Endothelial cell of umbilical vein (primary cell): ENCODE data around the gene ST6GALNAC3. TPM values are rescaled to one million over a fixed set of nuclear protein-coding genes. Genes with fewer than 3 reads are reported as not detected.

Experiments
- BruUV-seq: library from RNA; stranded (reverse); fragments of 400-500 nt; replicated peaks from 2 replicates; lab custom pipeline; 2021; lab: Mats Ljungman, UMichigan
- CTCF ChIA-PET: fragments of 300-600, 350-600 bp; sonication (Branson Sonifier 250); formaldehyde crosslinking; loops from one replicate; lab custom pipeline; 2021; ENCODE audit warnings: antibody characterized with exemption, inconsistent platforms; lab: Charles Lee
- POLR2A ChIA-PET: fragments of 300-600, 350-600 bp; sonication (Branson Sonifier 250); formaldehyde crosslinking; loops from one replicate; lab custom pipeline; 2021; ENCODE audit warnings: antibody characterized with exemption, inconsistent platforms; lab: Charles Lee
- DNase-seq: peaks from one replicate; pipeline ENCODE4 v3.0.0-alpha.2; 2011; ENCODE audit warnings: low read depth, low spot score
- FAIRE-seq: peaks from 2 replicates; lab custom pipeline; 2011; peaks lifted over from hg19 to GRCh38; lab: Jason Lieb, UNC
- H2AFZ ChIP-seq: 2 replicates; pipeline ENCODE4 v1.6.0; 2012; ENCODE audit warnings: low read depth, low read length, control low read depth, inconsistent platforms
- H3K27ac ChIP-seq: 2 replicates; pipeline ENCODE4 v1.5.1; 2011; ENCODE audit warnings: low read depth, mild to moderate bottlenecking, control low read depth, low read length, moderate library complexity; ENCODE audit not compliant: insufficient read depth
- H3K27me3 ChIP-seq, 2 experiments: 2 replicates each; pipeline versions ENCODE4 v1.6.0 to v1.6.1; 2011; ENCODE audit warnings: low read length in 2 of 2, mixed read lengths in 1 of 2; ENCODE audit not compliant: control insufficient read depth in 2 of 2, insufficient read depth in 2 of 2
- H3K36me3 ChIP-seq, 2 experiments: 2 replicates in 1 of 2; 3 replicates in 1 of 2; pipeline ENCODE4 v1.5.1; 2011; ENCODE audit warnings: low read length in 2 of 2, mild to moderate bottlenecking in 1 of 2, moderate library complexity in 1 of 2; ENCODE audit not compliant: control insufficient read depth in 2 of 2, insufficient read depth in 2 of 2; ENCODE audit errors: extremely low read depth in 1 of 2
- H3K4me1 ChIP-seq: 3 replicates; pipeline ENCODE4 v1.5.1; 2011; ENCODE audit warnings: mild to moderate bottlenecking, low read length; ENCODE audit not compliant: control insufficient read depth, insufficient read depth; ENCODE audit errors: extremely low read depth
- H3K4me2 ChIP-seq: 2 replicates; pipeline ENCODE4 v1.6.1; 2011; ENCODE audit warnings: low read length, control low read depth, mixed read lengths; ENCODE audit not compliant: insufficient read depth
- H3K4me3 ChIP-seq, 3 experiments: fragments of 200-600 bp in 1 of 3; sonication (generic), shearing (Covaris generic) in 1 of 3; replicated peaks in 1 of 3; 2 replicates each; pipeline ENCODE4 v1.5.1; 2011 to 2016; ENCODE audit warnings: control low read depth in 3 of 3, low read length in 3 of 3, mild to moderate bottlenecking in 2 of 3, inconsistent platforms in 1 of 3, low read depth in 1 of 3, moderate library complexity in 1 of 3; ENCODE audit not compliant: insufficient read depth in 1 of 3
- H3K79me2 ChIP-seq: 2 replicates; pipeline ENCODE4 v1.6.0; 2012; ENCODE audit warnings: low read length, inconsistent platforms; ENCODE audit not compliant: control insufficient read depth, insufficient read depth
- H3K9ac ChIP-seq: replicated peaks from 2 replicates; pipeline ENCODE3; 2011; ENCODE audit warnings: low read length, control low read depth; ENCODE audit not compliant: insufficient read depth; ENCODE audit errors: extremely low read depth
- H3K9me1 ChIP-seq: replicated peaks from 3 replicates; pipeline ENCODE4 v1.6.0; 2011; ENCODE audit warnings: mild to moderate bottlenecking, low read length; ENCODE audit not compliant: control insufficient read depth, insufficient read depth; ENCODE audit errors: extremely low read depth
- H3K9me3 ChIP-seq: replicated peaks from 2 replicates; pipeline ENCODE4 v1.5.1; 2012; ENCODE audit warnings: low read length, inconsistent platforms; ENCODE audit not compliant: control insufficient read depth, insufficient read depth
- H4K20me1 ChIP-seq: replicated peaks from 2 replicates; pipeline ENCODE3; 2011; ENCODE audit warnings: mild to moderate bottlenecking, low read length; ENCODE audit not compliant: control insufficient read depth, insufficient read depth; ENCODE audit errors: extremely low read depth
- EZH2 ChIP-seq: IDR thresholded peaks from 2 replicates; pipeline ENCODE4 v1.6.1; 2012; ENCODE audit warnings: borderline replicate concordance, low read depth, mild to moderate bottlenecking, moderate library complexity, low read length, inconsistent platforms; ENCODE audit not compliant: severe bottlenecking
- FOS ChIP-seq: IDR thresholded peaks from 2 replicates; pipeline ENCODE4 v1.6.1; 2011; ENCODE audit warnings: mild to moderate bottlenecking, low read length, moderate library complexity, borderline replicate concordance; ENCODE audit not compliant: insufficient read depth
- MYC ChIP-seq: IDR thresholded peaks from one replicate; pipeline ENCODE4 v1.6.1; 2011; ENCODE audit warnings: mild to moderate bottlenecking, low read depth, low read length
- POLR2A ChIP-seq: IDR thresholded peaks from 2 replicates; pipeline ENCODE4 v1.6.1; 2012; ENCODE audit warnings: low read depth, mild to moderate bottlenecking, control low read depth, low read length
- POLR2AphosphoS5 ChIP-seq: IDR thresholded peaks from 2 replicates; pipeline ENCODE4 v1.6.1; 2012; ENCODE audit warnings: low read depth, mild to moderate bottlenecking, control low read depth, low read length, moderate library complexity; ENCODE audit not compliant: insufficient read depth
- dilution Hi-C: fragments of 300-500 bp; cut with MboI; formaldehyde crosslinking; loops from one replicate; pipeline ENCODE4 v1.15.0; 2019; ENCODE audit warnings: low sequenced_read_pairs; ENCODE audit not compliant: extremely low pct_ligation_motif_present
- intact Hi-C: fragments of 100-400 bp; cut with micrococcal nuclease; formaldehyde crosslinking; loops from one replicate; pipeline ENCODE4 v1.10.0; 2022
- polyA plus RNA-seq, 4 experiments: library from polyadenylated mRNA; depleted of rRNA in 3 of 4; stranded (reverse) in 3 of 4; unstranded in 1 of 4; fragments of >200 nt; gene quantifications; 2 replicates each; pipeline versions ENCODE4 v1.2.1 to v1.2.3, GENCODE V29; 2011 to 2012; ENCODE audit warnings: missing spikeins in 1 of 4
- total RNA-seq: library from RNA; stranded (reverse); gene quantifications from 2 replicates; pipeline ENCODE4 v1.2.3, GENCODE V29; 2021
- TF ChIP-seq, protein P1 (sequence below), 2 donors: IDR thresholded peaks; 1 replicate in 1 of 2; 2 replicates in 1 of 2; pipeline ENCODE4 v1.5.1; 2011; ENCODE audit warnings: low read length in 2 of 2, mild to moderate bottlenecking in 2 of 2, moderate library complexity in 2 of 2, control low read depth in 1 of 2, inconsistent platforms in 1 of 2, low read depth in 1 of 2; ENCODE audit not compliant: insufficient read depth in 1 of 2; ENCODE audit errors: extremely low read depth in 1 of 2
- TF ChIP-seq, protein P2 (sequence below): IDR thresholded peaks from 2 replicates; pipeline ENCODE4 v1.6.1; 2011; ENCODE audit not compliant: insufficient read depth, insufficient read length

The ST6GALNAC3 gene
- total and polyA plus RNA-seq, 2 donors (not counting 3 experiments of a cell fraction or from before 2014, with no cell fraction given), result 7.6 to 48.3 TPM

DNA sequence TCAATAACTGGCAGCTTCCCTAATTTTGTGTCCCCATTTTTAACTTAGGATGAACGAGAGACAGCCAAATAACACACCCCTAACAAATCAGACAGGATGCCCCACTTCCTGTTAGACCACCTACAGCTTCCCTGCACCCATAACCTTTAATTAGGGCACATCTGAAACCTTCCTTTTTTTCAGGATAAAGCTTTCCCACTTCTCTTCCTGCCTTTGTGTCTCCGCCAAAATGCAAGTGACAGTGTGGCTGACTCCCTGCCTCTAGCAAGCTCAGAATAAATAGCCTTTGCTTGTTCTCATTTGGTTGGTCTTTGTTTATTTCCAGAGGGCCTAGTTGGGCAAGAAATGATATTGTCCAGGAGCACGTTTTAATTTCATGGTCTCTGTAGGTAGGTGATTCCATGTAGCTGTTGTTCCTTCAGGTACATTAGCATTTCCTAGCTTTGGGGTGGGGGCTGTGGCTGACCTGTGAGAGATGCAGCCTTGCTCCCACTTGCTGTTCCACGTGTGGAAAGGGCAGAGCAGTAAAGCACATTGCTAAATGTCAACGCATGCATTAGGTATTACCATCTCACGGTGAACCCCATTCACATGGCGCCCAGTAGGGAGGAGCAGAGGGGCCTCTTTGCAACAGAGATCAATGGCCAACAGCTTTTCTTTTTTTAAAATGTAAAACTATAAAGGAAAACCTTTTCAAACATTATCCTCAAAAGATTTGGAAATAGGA, 154.9 kb downstream of the ST6GALNAC3 start:
- intact Hi-C loops, result no loop called here
- no peaks in the 10 kb centered on the region for H3K79me2 ChIP-seq
- no peak overlapping the region for H3K27ac ChIP-seq
- no peak overlapping the region for H2AFZ ChIP-seq
- no peak overlapping the region for H3K9ac ChIP-seq
- no peaks in the 10 kb centered on the region for H3K9me3 ChIP-seq
- FAIRE-seq, result no peak
- no peaks in the 10 kb centered on the region for H3K9me1 ChIP-seq
- no TSS peak for BruUV-seq
- no peaks in the 10 kb centered on the region for H3K27me3 ChIP-seq
- H3K4me1 ChIP-seq, result peaks cover 9% of the 10 kb centered on the region
- TF ChIP-seq EZH2 (no peak), MYC (no peak), POLR2AphosphoS5 (no peak), POLR2A (no peak), FOS (no peak)
- TF ChIP-seq, protein P1, sequence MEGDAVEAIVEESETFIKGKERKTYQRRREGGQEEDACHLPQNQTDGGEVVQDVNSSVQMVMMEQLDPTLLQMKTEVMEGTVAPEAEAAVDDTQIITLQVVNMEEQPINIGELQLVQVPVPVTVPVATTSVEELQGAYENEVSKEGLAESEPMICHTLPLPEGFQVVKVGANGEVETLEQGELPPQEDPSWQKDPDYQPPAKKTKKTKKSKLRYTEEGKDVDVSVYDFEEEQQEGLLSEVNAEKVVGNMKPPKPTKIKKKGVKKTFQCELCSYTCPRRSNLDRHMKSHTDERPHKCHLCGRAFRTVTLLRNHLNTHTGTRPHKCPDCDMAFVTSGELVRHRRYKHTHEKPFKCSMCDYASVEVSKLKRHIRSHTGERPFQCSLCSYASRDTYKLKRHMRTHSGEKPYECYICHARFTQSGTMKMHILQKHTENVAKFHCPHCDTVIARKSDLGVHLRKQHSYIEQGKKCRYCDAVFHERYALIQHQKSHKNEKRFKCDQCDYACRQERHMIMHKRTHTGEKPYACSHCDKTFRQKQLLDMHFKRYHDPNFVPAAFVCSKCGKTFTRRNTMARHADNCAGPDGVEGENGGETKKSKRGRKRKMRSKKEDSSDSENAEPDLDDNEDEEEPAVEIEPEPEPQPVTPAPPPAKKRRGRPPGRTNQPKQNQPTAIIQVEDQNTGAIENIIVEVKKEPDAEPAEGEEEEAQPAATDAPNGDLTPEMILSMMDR (IDR thresholded peaks at IDR 0.05; ENCODE audit: extremely low read depth in 1 of 2, insufficient read depth in 1 of 2, low read depth in 1 of 2, low read length in 2 of 2), result no peak
- TF ChIP-seq, protein P2, sequence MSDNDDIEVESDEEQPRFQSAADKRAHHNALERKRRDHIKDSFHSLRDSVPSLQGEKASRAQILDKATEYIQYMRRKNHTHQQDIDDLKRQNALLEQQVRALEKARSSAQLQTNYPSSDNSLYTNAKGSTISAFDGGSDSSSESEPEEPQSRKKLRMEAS, result no peak
- POLR2A ChIA-PET, result no interaction called here
- CTCF ChIA-PET, result interaction anchor here (0.7 to 1.8 kb wide), 5 partner anchors 9 to 75 kb away, joined by 4 to 8 read pairs (median 6); no protein-coding TSS in a partner anchor
- H4K20me1 ChIP-seq, result no peaks in the 10 kb centered on the region
- peak overlapping the region; percentile 28 for H3K4me2 ChIP-seq
- no peak overlapping the region for H3K4me3 ChIP-seq
- H3K36me3 ChIP-seq, result no peaks in the 10 kb centered on the region
- DNase-seq, result peak; percentile 41
- dilution Hi-C loops, result no loop called here
